Astrocyte (in vitro differentiated cells and primary cell): ENCODE results near the gene ZNF442.

Experiments used
- CTCF ChIP-seq: IDR thresholded peaks from 2 replicates; pipeline ENCODE4 v1.5.1; 2011; ENCODE audit warnings: low read depth, mild to moderate bottlenecking, inconsistent platforms, low read length, moderate library complexity; ENCODE audit not compliant: insufficient read depth
- EZH2 ChIP-seq: IDR thresholded peaks from 2 replicates; pipeline ENCODE4 v1.6.1; 2012; ENCODE audit warnings: mild to moderate bottlenecking, low read length, inconsistent platforms; ENCODE audit not compliant: insufficient read depth

GRCh38 chr19:12364391-12365235 lies 870 bp downstream of the ZNF442 start:
- TF ChIP-seq CTCF (no peak), EZH2 (no peak)
